Activated CD4-positive, alpha-beta T cell treated with anti-CD3 and anti-CD28 coated beads for 1 hour (primary cell): ENCODE results near the gene C12orf43.

Experiments
- DNase-seq: peaks from one replicate; pipeline ENCODE4 v3.0.0-alpha.2; 2020

Gene C12orf43

DNA sequence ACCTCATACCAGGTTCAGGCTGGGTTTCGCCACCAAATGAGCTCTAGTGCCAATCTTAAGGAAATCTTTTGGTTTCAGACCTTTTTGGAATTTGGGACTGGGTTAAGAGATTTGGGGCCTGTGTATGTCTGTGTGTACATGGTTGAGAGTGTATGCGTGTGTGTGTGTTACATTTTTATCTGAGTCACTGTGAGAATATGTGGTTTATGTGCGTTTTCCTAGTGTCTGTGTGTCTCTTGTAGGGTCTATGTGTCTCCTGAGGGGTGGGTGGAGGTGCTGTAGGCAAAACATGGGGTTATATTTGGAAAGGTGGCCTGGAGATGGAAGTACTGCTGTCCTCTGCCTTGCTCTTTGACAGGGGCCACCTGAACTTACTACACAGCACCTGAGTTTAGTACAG, 17.9 kb downstream of the C12orf43 start:
- DNase-seq = no peak

DNA sequence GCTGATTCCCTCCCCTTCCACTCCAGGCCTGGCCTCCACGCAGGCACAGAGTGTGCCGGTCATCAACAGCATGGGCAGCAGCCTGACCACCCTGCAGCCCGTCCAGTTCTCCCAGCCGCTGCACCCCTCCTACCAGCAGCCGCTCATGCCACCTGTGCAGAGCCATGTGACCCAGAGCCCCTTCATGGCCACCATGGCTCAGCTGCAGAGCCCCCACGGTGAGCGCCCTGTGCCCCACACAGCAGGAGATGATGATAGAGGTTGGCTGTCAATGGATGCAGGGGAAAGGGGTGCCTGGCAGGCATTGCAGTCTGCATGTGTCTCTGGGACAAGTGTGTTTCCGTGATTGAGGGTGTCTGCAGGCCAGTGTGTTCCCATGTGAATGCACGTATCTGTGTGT, 18.8 kb downstream of the C12orf43 start:
- DNase-seq = no peak

DNA sequence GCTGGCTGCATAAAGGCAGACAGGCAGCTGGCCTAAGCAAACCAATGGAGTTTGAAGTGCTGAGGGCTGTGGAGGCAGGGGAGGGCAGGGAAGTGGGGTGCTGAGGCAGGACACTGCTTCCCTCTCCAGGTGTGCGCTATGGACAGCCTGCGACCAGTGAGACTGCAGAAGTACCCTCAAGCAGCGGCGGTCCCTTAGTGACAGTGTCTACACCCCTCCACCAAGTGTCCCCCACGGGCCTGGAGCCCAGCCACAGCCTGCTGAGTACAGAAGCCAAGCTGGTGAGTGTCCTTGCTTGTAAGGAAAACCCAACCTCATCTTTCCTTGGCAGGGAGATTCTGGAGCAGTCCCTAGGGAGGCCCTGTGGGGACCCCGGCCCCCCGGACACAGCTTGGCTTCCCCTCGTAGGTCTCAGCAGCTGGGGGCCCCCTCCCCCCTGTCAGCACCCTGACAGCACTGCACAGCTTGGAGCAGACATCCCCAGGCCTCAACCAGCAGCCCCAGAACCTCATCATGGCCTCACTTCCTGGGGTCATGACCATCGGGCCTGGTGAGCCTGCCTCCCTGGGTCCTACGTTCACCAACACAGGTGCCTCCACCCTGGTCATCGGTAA, 20.0 kb downstream of the C12orf43 start:
- no peak for DNase-seq

DNA sequence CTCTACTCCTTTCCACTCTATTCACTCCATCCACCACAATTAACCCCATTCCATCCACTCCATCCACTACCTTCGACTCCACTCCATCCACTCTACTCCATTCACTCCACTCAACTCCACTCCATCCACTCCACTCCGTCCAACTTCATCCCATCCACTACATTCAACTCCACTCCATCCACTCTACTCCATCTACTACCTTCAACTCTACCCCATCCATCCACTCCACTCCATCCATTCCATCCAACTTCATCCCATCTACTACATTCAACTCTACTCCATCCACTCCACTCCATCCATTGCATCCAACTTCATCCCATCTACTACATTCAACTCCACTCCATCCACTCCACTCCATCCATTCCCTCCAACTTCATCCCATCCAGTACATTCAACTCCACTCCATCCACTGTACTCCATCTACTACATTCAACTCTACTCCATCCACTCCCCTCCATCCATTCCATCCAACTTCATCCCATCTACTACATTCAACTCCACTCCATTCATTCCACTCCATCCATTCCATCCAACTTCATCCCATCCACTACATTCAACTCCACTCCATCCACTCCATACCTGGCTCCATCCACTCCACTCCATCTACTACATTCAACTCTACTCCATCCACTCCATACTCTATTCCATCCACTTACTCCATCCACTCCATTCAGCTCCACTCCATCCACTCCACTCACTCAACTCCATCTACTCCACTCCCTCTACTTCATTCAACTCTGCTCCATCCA, 21.5 kb downstream of the C12orf43 start:
- no peak for DNase-seq

DNA sequence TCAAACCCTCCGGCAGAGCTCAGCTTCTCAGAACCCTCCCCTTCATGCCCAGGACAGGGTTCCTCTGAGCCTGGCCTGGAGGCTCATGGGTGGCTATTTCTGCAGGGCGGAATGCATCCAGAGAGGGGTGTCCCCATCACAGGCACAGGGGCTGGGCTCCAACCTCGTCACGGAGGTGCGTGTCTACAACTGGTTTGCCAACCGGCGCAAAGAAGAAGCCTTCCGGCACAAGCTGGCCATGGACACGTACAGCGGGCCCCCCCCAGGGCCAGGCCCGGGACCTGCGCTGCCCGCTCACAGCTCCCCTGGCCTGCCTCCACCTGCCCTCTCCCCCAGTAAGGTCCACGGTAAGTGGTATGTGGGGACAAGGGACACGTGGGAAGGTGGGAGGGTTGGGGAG, 22.2 kb downstream of the C12orf43 start:
- no peak for DNase-seq

DNA sequence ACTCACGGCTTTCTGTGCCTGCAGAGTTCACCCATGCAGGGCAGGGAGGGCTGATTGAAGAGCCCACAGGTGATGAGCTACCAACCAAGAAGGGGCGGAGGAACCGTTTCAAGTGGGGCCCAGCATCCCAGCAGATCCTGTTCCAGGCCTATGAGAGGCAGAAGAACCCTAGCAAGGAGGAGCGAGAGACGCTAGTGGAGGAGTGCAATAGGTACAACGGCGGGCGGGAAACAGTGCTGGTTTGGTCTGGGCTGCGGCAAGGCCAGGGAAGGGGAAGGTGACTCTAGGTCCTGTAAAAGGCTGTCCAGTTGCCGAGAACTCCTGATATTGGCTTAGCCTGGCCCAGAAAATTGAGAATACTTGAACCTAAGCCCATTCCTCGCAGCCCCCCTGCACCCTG, 22.8 kb downstream of the C12orf43 start:
- DNase-seq = no peak

DNA sequence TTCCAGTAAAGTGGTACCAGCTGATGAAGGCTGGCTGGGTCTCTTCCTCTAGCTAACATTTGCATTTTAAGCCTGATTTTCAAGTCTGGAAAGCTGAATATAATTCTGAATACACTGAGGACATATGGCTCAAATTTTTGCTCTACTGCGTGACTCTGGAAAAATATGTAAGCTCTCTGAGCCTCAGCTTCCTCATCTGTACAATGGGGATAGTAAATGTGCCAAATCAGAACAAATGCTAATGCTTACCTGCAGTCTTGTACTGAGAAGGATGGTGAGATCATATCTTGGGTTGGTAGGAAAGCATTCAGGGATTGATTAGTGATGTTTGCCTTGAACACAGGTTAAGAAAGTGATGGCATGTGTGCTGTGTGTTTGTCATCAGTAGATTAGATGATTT, 23.3 kb downstream of the C12orf43 start:
- DNase-seq = no peak

DNA sequence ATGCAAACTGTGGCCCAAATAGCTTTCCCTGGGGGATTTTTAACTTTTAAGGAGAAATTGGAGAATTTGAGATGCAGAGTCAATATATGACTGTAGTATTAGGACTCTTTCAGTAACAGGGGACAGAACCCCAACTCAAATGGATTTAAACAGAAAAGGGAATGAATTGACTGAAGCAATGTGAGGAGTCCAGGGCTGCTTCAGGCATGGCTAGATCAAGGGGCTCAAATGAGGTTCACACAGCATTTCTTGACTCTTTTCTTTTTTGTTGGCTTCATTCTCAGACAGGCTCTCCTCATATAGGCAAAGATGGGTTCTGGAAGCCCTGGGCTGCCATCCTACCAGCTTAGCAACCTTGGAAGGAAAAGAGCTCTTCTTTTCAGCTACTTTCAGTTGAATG, 24.3 kb downstream of the C12orf43 start:
- no peak for DNase-seq

DNA sequence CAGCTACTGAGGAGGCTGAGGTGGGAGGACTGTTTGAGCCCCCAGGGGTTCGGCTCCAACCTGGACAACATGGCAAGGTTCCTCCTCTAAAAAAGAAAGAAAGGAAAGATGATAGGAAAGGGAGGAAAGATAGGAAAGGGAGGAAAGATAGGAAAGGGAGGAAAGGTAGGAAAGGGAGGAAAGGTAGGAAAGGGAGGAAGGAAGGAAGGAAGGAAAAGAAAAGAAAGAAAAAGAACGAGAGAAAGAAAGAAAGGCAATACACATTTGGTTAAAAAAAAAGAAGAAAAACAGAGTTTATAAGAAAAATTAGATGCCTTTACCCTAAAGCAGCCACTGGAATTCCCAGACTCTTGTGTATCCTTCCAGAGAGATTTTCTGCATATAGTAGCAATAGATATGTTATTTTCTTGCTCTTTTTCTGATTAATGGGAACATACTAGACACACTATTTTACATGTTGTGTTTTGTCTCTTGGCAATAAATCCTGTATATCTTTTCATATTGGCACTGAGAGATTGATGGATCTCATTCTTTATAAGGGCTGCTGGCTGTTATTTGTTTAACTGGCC, 25.7 kb downstream of the C12orf43 start:
- DNase-seq = no peak

DNA sequence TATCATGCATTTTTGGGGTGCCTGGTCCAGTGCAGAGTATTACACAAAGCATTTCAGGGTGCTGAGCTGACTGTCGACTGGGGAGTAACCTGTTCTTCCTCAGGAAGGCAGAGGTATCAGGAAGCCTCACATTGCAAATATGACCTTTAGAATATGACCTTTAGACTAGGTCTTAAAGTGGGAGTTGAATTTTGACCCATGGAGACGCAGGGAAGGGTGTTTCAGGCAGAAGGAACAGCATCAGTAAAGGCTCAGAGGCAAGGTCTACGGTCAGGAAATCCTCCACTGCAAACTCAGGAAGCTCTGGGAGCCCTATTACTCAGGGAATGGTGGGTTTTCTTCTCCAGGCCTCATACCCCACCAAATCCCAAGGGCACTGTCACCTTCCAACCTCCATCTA, 26.6 kb downstream of the C12orf43 start:
- DNase-seq = no peak

DNA sequence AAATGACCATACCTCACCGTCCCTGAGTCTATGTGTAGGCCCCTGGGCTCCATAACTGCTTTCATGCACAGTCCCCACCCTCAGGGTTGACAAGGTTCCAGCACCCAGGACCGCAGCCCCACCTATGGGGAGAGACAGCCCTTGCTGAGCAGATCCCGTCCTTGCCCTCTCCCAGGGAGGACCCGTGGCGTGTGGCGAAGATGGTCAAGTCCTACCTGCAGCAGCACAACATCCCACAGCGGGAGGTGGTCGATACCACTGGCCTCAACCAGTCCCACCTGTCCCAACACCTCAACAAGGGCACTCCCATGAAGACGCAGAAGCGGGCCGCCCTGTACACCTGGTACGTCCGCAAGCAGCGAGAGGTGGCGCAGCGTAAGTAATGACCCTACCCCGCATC, 27.6 kb downstream of the C12orf43 start:
- no peak for DNase-seq

DNA sequence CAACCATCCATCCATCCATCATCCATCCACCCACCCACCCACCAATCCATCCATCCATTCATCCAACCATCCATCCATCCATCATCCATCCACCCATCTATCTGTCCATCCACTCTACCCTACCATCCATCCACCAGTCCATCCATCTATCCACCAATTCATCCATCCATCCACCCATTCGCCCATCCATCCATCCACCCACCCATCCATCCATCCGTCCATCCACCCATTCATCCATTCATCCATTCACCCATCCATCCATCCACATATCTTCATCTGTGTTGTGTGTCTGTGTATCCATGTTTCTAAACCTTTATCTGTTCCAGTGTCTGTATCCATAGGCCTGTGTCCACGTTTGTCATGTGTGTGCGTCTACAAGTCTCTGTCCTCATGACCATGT, 28.1 kb downstream of the C12orf43 start:
- no peak for DNase-seq

DNA sequence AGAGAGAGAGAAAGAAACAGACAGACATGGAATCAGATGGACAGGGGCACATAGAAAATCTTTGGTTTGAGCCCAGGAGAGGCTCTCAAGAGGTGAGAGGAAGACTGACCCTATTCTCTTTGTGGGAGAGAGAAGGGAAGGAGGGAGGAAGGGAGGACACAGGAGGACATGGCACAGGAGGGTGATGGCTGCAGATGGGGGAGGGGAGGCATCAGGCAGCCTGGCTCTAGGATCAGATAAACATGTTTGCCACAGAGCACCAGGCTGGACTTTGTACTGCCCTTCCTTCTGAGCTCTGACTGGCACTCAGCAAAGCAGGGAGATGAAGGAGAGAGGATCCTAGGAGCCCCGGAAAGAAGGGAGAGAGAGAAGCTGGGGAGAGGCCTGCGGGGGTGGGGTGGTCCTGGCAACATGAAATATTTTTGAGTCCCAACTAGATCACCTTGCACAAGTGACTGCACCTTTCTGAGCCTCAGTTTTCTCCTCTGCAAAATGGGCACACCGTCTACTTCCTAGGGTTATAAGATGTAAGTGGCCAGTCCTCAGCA, 31.9 kb downstream of the C12orf43 start:
- no peak for DNase-seq

DNA sequence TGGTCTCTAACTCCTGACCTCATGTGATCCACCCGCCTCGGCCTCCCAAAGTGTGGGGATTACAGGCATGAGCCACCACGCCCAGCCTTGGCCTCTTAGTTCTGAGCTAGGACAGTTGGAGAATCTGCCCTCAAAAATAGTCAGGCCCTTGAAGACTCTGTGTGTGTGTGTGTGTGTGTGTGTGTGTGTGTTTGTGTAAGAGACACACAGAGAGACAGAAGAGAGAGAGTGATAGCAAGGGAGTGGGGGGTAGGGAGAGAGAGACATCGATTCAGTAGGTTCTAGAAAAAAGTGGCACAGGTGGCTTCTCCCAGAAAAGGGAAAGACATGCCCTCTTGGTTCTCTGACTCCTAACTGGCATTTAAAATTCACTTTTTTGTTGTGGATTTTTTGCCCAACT, 32.5 kb downstream of the C12orf43 start:
- no peak for DNase-seq

DNA sequence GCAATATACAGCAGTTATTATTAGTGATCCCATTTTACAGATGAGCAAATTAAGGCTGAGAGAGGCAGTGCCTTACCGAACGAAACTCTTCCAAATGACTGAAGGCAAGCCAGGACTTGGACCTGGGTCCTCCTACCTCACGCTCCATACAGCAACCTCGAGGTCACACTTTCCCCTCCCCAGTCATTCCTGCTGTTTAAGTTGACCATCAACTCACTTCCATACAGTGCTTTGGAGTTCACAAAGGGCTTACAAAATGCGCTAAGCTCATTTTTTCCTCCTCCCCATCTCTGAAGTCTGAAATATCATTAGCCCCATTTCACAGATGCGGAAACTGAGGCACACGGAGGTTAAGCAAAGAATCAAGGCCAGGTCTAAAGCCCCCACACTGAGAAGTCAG, 33.6 kb downstream of the C12orf43 start:
- no peak for DNase-seq

DNA sequence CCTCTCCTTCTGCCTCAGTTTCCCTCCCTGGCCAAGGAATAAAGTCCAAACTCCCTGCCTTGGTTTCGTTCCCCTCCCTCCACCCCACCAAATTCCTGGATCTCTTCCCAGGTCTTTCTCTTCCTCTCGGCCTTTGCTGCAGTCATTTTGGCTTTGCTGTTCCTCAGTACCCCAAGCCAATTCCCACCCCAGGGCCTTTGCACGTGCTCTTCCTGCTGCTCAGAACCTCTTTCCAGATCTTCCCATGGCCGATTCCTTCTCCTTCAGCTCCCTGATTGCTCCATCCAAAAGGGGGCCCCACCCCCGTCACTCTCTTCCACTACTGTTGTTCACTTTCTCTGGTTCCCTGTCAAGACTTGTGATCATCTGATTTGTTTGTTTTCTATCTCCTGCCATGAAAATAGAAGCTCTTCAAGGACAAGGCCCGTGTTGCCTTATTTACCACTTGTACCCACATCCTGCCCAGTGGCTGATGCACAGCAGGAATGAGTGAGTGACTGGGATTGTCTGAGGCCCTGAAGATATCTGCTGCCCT, 34.8 kb downstream of the C12orf43 start:
- DNase-seq = no peak

DNA sequence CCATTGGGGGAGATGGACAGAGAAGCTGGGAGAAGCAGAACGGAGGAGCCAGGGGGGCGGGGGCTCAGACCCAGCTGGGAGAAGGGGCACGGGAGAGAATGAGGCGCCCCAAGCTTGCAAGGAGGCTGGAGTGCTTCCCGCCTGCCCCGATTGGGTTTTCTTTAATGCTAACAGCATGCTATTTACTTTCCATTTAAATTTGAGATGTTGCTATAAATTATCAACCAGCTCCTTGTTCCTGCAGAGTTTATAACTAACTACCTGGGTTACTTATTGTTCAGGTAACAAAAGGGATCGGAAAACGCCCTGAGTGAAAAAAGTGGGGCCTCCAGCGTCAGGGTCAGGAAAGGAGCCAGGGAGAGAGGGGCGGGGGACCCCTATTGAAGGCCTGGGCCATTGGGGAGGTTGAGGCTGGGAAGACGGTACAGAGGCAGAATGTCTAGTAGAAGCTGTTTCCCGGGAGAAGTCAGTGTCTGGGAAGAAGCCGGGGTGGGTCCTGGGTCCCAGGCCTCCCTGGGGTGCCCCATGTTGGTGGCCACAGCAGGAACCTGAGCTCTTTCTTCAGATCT, 35.4 kb downstream of the C12orf43 start:
- DNase-seq = no peak

DNA sequence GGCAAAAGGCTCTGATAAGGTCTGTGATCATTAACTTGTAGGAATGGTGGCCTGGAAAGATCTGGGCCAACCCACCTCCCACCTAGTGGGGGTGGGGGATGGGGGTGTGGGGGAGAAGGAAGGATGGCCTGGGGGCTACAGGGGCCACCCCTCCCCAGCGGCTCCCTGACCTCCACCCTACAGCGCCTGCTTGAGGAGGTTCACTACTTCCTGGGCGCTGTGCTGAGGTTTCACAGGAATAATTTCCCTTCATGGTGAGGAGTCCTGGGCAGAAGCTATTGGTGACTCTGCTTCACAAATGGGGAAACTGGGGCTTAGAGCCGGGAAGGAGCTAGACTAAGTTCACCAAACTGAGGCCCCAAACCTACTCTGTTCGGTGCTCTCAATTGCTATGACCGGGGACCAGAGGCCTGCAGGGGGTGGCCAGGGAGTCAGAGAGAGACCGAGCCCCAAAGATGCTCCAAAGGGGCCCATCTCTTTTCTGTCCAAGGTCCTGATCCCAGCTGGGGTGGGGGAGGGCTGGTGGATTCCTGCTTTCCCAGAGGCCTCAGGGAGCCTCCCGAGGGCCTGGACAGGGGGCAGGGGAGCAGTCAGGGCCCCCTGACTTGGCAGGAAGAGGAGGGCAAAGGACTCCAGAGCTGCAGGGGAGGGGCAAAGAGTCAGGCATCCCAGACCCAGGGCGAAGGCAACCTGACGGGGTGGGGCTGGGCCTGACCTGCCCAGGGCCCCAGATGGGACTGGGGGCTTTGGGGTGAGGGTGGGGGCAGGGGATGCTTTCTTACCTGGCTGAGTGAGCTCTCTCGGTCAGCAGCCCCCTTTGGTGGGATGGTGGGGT, 36.2 kb downstream of the C12orf43 start:
- no peak for DNase-seq

DNA sequence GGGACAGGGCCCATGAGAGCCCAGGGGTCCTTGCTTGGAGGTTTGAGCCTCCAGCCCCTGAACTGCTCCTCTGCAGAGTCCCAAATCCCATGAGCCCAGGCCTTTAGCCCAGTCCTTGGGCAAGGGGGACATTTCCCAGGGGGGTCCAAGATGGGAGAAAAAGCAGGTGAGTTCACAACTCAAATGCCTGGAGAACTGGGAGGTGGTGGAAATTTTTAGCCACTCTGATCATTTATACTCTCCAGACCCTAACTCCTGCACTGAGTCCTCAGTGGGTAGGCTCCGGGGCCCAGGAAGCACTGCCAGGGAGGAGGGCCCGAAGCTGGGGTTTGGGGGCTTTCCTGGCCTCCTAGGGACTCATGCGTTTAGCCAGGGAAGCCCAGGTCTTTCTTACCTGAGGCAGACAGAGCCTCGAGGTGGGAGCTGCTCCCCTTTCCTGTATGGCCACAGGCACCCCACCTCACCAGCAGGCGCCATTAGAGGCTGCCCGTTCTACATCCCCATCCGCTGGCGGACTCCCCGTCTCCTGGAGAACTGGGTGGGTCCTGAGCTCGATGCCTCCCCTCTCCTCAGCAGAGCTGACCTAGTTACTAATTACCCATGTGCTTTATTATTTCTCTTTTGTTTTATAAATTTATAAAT, 36.9 kb downstream of the C12orf43 start:
- DNase-seq = no peak

DNA sequence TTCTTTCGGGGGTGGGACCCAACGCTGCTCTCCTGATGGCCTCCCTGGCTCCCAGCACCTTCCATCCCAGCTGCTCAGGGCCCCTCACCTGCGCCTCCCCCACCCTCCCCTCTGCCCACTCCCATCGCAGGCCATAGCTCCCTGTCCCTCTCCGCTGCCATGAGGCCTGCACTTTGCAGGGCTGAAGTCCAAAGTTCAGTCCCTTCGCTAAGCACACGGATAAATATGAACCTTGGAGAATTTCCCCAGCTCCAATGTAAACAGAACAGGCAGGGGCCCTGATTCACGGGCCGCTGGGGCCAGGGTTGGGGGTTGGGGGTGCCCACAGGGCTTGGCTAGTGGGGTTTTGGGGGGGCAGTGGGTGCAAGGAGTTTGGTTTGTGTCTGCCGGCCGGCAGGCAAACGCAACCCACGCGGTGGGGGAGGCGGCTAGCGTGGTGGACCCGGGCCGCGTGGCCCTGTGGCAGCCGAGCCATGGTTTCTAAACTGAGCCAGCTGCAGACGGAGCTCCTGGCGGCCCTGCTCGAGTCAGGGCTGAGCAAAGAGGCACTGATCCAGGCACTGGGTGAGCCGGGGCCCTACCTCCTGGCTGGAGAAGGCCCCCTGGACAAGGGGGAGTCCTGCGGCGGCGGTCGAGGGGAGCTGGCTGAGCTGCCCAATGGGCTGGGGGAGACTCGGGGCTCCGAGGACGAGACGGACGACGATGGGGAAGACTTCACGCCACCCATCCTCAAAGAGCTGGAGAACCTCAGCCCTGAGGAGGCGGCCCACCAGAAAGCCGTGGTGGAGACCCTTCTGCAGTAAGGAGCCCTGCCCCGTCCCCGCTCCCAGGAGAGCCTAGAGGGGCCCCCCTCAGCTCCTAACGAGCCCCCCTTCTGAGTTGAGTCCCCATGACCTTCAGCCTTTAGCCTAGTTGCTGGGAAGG, 37.7 kb downstream of the C12orf43 start, which contains the start of gene HNF1A:
HNF1A (plus strand) TSS at position 248 of the 924 bp plus-strand sequence; CDS start at position 474, 226 bp downstream.
- DNase-seq = no peak
